CD14-positive monocyte (primary cell): Measurements from ENCODE around the gene CPSF3. TPM values are rescaled to one million over a fixed set of nuclear protein-coding genes. Genes with fewer than 3 reads are reported as not detected.

Experiments used
- DNase-seq, 3 donors: peaks; one replicate each; pipeline ENCODE4 v3.0.0-alpha.2; 2011 to 2022
- H2AFZ ChIP-seq: 2 replicates; pipeline ENCODE4 v1.6.0; 2012; ENCODE audit warnings: mild to moderate bottlenecking, low read depth, low read length, inconsistent platforms; ENCODE audit not compliant: insufficient read depth, poor library complexity, severe bottlenecking
- H3K27ac ChIP-seq, 2 donors: 1 replicate in 1 of 2; 2 replicates in 1 of 2; pipeline ENCODE4 v1.5.1; 2012 to 2013; ENCODE audit warnings: low read length in 2 of 2, control low read depth in 1 of 2, inconsistent platforms in 1 of 2, low read depth in 1 of 2, mild to moderate bottlenecking in 1 of 2
- H3K27me3 ChIP-seq, 2 donors: one replicate each; pipeline versions ENCODE4 v1.6.0 to v1.6.1; 2011 to 2013; ENCODE audit warnings: low read length in 2 of 2; ENCODE audit not compliant: control insufficient read depth in 2 of 2, insufficient read depth in 2 of 2
- H3K36me3 ChIP-seq, 2 donors: replicated peaks in 1 of 2; 1 replicate in 1 of 2; 2 replicates in 1 of 2; pipeline versions ENCODE4 v1.5.1 to v1.6.1; 2012 to 2013; ENCODE audit warnings: low read length in 2 of 2, control low read depth in 1 of 2, inconsistent platforms in 1 of 2, mild to moderate bottlenecking in 1 of 2; ENCODE audit not compliant: insufficient read depth in 2 of 2, control insufficient read depth in 1 of 2
- H3K4me1 ChIP-seq, 2 donors: 1 replicate in 1 of 2; 2 replicates in 1 of 2; pipeline versions ENCODE4 v1.5.1 to v1.6.1; 2012 to 2013; ENCODE audit warnings: low read length in 2 of 2, control low read depth in 1 of 2, inconsistent platforms in 1 of 2, mild to moderate bottlenecking in 1 of 2, moderate library complexity in 1 of 2; ENCODE audit not compliant: insufficient read depth in 2 of 2, control insufficient read depth in 1 of 2
- H3K4me2 ChIP-seq: replicated peaks from 2 replicates; pipeline ENCODE3; 2012; ENCODE audit warnings: low read length, moderate library complexity, mild to moderate bottlenecking; ENCODE audit not compliant: poor library complexity, severe bottlenecking; ENCODE audit errors: extremely low read depth
- H3K4me3 ChIP-seq, 3 experiments: fragments of 200-600 bp in 1 of 3; sonication (generic) in 1 of 3; replicated peaks in 1 of 3; 1 replicate in 2 of 3; 2 replicates in 1 of 3; pipeline ENCODE4 v1.5.1; 2011 to 2013; ENCODE audit warnings: low read length in 3 of 3, mild to moderate bottlenecking in 3 of 3, control low read depth in 2 of 3, low read depth in 2 of 3, inconsistent platforms in 1 of 3, moderate library complexity in 1 of 3
- H3K79me2 ChIP-seq: 2 replicates; pipeline ENCODE4 v1.6.0; 2012; ENCODE audit warnings: mild to moderate bottlenecking, control low read depth, inconsistent platforms, low read length, moderate library complexity; ENCODE audit not compliant: insufficient read depth
- H3K9ac ChIP-seq: 2 replicates; pipeline ENCODE4 v1.6.0; 2017; ENCODE audit warnings: low read length, mild to moderate bottlenecking; ENCODE audit not compliant: insufficient read depth, poor library complexity, severe bottlenecking
- H3K9me3 ChIP-seq, 2 donors: replicated peaks in 1 of 2; 1 replicate in 1 of 2; 2 replicates in 1 of 2; pipeline versions ENCODE4 v1.5.1 to v1.6.1; 2012 to 2013; ENCODE audit warnings: low read length in 2 of 2, control low read depth in 1 of 2; ENCODE audit not compliant: control insufficient read depth in 1 of 2, insufficient read depth in 1 of 2
- H4K20me1 ChIP-seq: 2 replicates; pipeline ENCODE4 v1.6.0; 2012; ENCODE audit warnings: mild to moderate bottlenecking, low read length, control low read depth, moderate library complexity; ENCODE audit not compliant: insufficient read depth
- H3K27ac Mint-ChIP-seq, 7 donors: one replicate each; pipeline ENCODE4 v1.8.0; 2020; ENCODE audit warnings: mild to moderate bottlenecking in 7 of 7, mixed read lengths in 7 of 7, moderate library complexity in 6 of 7, inconsistent platforms in 2 of 7
- H3K27me3 Mint-ChIP-seq, 3 donors: one replicate each; pipeline ENCODE4 v1.8.0; 2021 to 2022; ENCODE audit warnings: low read depth in 3 of 3, mild to moderate bottlenecking in 3 of 3, mixed read lengths in 3 of 3, moderate library complexity in 3 of 3, inconsistent platforms in 1 of 3
- H3K36me3 Mint-ChIP-seq, 2 donors: one replicate each; pipeline ENCODE4 v1.8.0; 2020; ENCODE audit warnings: mixed read lengths in 2 of 2, inconsistent platforms in 1 of 2, mild to moderate bottlenecking in 1 of 2
- H3K4me1 Mint-ChIP-seq: one replicate; pipeline ENCODE4 v1.8.0; 2020; ENCODE audit warnings: mild to moderate bottlenecking, mixed read lengths
- H3K4me3 Mint-ChIP-seq, 2 donors: one replicate each; pipeline ENCODE4 v1.8.0; 2020; ENCODE audit warnings: mild to moderate bottlenecking in 2 of 2, mixed read lengths in 2 of 2, moderate library complexity in 1 of 2
- H3K9me3 Mint-ChIP-seq, 7 donors: one replicate each; pipeline ENCODE4 v1.8.0; 2020 to 2022; ENCODE audit warnings: mixed read lengths in 7 of 7, mild to moderate bottlenecking in 6 of 7, moderate library complexity in 6 of 7, inconsistent platforms in 2 of 7
- WGBS: methylation state at CpG from one replicate; pipeline ENCODE4 v1.1.5; 2013; ENCODE audit warnings: missing lambda C conversion rate; ENCODE audit not compliant: insufficient coverage; 5-methylcytosine and 5-hydroxymethylcytosine counted together
- intact Hi-C, 2 donors: fragments of 100-400 bp; cut with micrococcal nuclease; formaldehyde crosslinking; loops; one replicate each; pipeline versions ENCODE4 v1.15.0 to v1.15.1; 2023
- polyA plus RNA-seq, 3 donors: library from polyadenylated mRNA; depleted of rRNA in 1 of 3; unstranded in 2 of 3; stranded (reverse) in 1 of 3; fragments of 300-500 nt in 2 of 3; fragments of >200 nt in 1 of 3; fragmentation: Illumina TruSeq in 2 of 3; gene quantifications; 1 replicate in 2 of 3; 2 replicates in 1 of 3; pipeline ENCODE4 v1.2.3, GENCODE V29; 2012 to 2021
- TF ChIP-seq, protein P1 (sequence below): fragments of 200-600 bp; IDR thresholded peaks from one replicate; pipeline ENCODE4 v1.8.0; 2022; ENCODE audit warnings: antibody characterized with exemption, mild to moderate bottlenecking

Gene CPSF3
- polyA plus RNA-seq, 3 donors, result 17.2 to 34.0 (median 26.6) TPM

- H3K9me3 Mint-ChIP-seq, result no peaks in the 10 kb centered on the region
- no peaks in the 10 kb centered on the region for H3K9me3 ChIP-seq
- H3K4me1 ChIP-seq, result no peaks in the 10 kb centered on the region
- peaks cover 56 to 93% of the 10 kb centered on the region in 2 donors for H3K36me3 ChIP-seq
- no peaks in the 10 kb centered on the region for H4K20me1 ChIP-seq
- no peak overlapping the region for H3K9ac ChIP-seq
- TF ChIP-seq, protein P1, sequence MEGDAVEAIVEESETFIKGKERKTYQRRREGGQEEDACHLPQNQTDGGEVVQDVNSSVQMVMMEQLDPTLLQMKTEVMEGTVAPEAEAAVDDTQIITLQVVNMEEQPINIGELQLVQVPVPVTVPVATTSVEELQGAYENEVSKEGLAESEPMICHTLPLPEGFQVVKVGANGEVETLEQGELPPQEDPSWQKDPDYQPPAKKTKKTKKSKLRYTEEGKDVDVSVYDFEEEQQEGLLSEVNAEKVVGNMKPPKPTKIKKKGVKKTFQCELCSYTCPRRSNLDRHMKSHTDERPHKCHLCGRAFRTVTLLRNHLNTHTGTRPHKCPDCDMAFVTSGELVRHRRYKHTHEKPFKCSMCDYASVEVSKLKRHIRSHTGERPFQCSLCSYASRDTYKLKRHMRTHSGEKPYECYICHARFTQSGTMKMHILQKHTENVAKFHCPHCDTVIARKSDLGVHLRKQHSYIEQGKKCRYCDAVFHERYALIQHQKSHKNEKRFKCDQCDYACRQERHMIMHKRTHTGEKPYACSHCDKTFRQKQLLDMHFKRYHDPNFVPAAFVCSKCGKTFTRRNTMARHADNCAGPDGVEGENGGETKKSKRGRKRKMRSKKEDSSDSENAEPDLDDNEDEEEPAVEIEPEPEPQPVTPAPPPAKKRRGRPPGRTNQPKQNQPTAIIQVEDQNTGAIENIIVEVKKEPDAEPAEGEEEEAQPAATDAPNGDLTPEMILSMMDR, result no peak
- H2AFZ ChIP-seq, result no peak overlapping the region
- peaks cover 0 to 2% (median 0%) of the 10 kb centered on the region in 3 donors for H3K27me3 Mint-ChIP-seq
- H3K4me3 Mint-ChIP-seq, result no peak overlapping the region
- H3K4me3 ChIP-seq, result no peak overlapping the region
- no peaks in the 10 kb centered on the region for H3K27me3 ChIP-seq
- H3K4me2 ChIP-seq, result no peak overlapping the region
- no peak overlapping the region for H3K27ac ChIP-seq
- intact Hi-C loops, result no loop called here
- H3K4me1 Mint-ChIP-seq, result no peaks in the 10 kb centered on the region
- no peak for DNase-seq
- H3K27ac Mint-ChIP-seq, result peak overlapping the region in 1 of 7 donors; percentile 35
- H3K79me2 ChIP-seq, result no peaks in the 10 kb centered on the region
- WGBS, result no CpG with 5 or more reads among the region's 3 CpGs
- H3K36me3 Mint-ChIP-seq, result peaks cover 49 to 73% of the 10 kb centered on the region in 2 donors
Observed at GRCh38 chr2:9410108-9410507, 13.3 kb upstream of the CPSF3 start.

GRCh38 chr2:9412781-9413180 lies 10.7 kb upstream of the CPSF3 start:
- no peak for DNase-seq
- Histone ChIP-seq H3K27ac (no peak overlapping the region), H3K27me3 (no peaks in the 10 kb centered on the region), H3K4me2 (no peak overlapping the region), H3K9ac (no peak overlapping the region), H3K79me2 (peaks cover 17% of the 10 kb centered on the region), H4K20me1 (peaks cover 6% of the 10 kb centered on the region), H3K36me3 (peaks cover 53 to 92% of the 10 kb centered on the region in 2 donors), H3K9me3 (no peaks in the 10 kb centered on the region), H3K4me3 (no peak overlapping the region), H3K4me1 (no peaks in the 10 kb centered on the region), H2AFZ (no peak overlapping the region)
- Mint-ChIP-seq H3K36me3 (peaks cover 55 to 81% of the 10 kb centered on the region in 2 donors), H3K27ac (peak overlapping the region in 2 of 7 donors; percentile 21 to 41), H3K4me1 (peaks cover 1% of the 10 kb centered on the region), H3K4me3 (no peak overlapping the region), H3K27me3 (peaks cover 0 to 2% (median 0%) of the 10 kb centered on the region in 3 donors), H3K9me3 (no peaks in the 10 kb centered on the region)
- intact Hi-C loops, result no loop called here
- 100% methylated on average over 1 of the region's 7 CpGs for WGBS
- TF ChIP-seq, protein P1, result no peak
